ENCODE results near the gene ENTREP3. TPM values are rescaled to one million over a fixed set of nuclear protein-coding genes. Genes with fewer than 3 reads are reported as not detected.
"Not testable (repeated sequence)": the region's sequence is repeated elsewhere in the genome, so short reads cannot be mapped to it uniquely, and the experiment has no call there.

ENTREP3 gene
- polyA plus RNA-seq, 1 donor, result 19.4 TPM

DNA sequence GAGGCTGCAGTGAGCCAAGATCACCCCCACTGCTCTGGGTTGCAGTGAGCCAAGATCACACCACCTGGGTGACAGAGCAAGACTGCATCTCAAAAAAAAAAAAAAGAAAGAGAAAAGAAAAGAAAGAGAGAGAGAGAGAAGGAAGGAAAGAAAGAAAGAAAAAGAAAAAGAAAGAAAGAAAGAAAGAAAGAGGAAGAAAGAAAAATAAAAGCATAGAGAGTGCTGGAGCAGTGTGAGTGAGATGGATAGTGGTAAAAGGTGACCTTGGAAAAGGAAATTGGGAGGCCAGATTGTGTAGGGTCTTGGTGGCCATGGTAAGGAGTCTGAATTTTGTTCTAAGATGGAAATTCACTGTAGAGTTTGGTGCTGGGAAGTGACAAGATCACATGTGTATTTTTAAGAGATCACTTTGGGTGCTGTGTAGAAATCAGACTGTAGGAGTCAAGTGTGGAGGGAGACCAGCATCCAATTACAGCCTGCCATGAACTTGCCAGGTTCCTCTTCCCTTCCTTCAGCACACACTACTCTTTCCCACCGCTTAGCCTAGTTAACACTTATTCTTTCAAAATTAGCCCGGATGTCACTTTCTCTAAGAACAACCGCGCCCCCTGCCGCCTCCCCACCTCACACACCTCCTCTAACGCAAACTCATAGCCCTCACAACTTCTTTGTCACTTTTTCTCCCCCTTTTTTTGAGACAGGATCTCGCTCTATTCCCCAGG is 28.9 kb downstream of the ENTREP3 start:
- peak overlapping the region; percentile 84 for H3K27ac ChIP-seq (ENCODE audit: low read length)
- H3K4me3 ChIP-seq (ENCODE audit: low read length), result peak overlapping the region; percentile 62
- H3K4me1 ChIP-seq (ENCODE audit: control insufficient read depth, insufficient read depth, low read length), result peaks cover 8% of the 10 kb centered on the region
- no peaks in the 10 kb centered on the region for H3K27me3 ChIP-seq (ENCODE audit: control insufficient read depth, insufficient read depth, low read length)
- DNase-seq, result peak in 1 of 2 donors; percentile 71
- H3K9me3 ChIP-seq (ENCODE audit: control insufficient read depth, low read depth, low read length), result no peaks in the 10 kb centered on the region
- 0% methylated on average over 1 of the region's 7 CpGs for WGBS (ENCODE audit: insufficient coverage, low lambda C conversion rate)
- no peaks in the 10 kb centered on the region for H3K36me3 ChIP-seq (ENCODE audit: control insufficient read depth, insufficient read depth, low read length)

DNA sequence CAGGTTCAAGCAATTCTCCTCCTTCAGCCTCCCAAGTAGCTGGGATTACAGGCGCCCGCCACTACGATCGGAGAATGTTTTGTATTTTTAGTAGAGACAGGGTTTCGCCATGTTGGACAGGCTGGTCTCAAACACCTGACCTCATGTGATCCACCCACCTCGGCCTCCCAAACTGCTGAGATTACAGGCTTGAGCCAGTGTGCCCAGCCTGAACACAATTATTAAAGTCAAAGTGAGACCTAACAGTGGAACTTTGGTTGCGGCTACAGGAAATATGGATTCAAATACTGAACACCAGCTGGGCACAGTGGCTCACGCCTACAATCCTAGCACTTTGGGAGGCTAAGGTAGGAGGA is 29.9 kb downstream of the ENTREP3 start:
- not testable (repeated sequence) for H3K36me3 ChIP-seq (ENCODE audit: control insufficient read depth, insufficient read depth, low read length); H3K4me1 ChIP-seq (ENCODE audit: control insufficient read depth, insufficient read depth, low read length)
- no CpG with 5 or more reads among the region's 8 CpGs for WGBS (ENCODE audit: insufficient coverage, low lambda C conversion rate)

DNA sequence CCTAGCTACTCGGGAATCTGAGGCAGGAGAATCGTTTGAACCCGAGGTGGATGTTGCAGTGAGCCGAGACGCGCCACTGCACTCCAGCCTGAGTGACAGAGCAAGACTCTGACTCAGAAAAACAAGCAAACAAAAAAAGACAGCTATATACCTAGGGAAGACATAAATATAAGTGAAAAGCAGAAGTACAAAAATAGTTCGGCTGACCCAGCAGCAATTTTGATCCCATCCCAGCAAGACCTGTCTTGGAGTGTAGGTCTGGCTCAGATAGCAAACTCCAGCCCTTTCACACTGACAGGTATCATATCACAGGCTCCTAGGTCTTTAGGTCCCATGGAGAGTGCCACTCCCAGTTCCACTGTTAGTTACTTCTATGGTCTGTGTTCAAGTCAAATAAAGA is 32.2 kb downstream of the ENTREP3 start:
- H3K4me1 ChIP-seq (ENCODE audit: control insufficient read depth, insufficient read depth, low read length), result peaks cover 5% of the 10 kb centered on the region
- no peaks in the 10 kb centered on the region for H3K27me3 ChIP-seq (ENCODE audit: control insufficient read depth, insufficient read depth, low read length)
- H3K4me3 ChIP-seq (ENCODE audit: low read length), result no peak overlapping the region
- H3K9me3 ChIP-seq (ENCODE audit: control insufficient read depth, low read depth, low read length), result no peaks in the 10 kb centered on the region
- no peaks in the 10 kb centered on the region for H3K36me3 ChIP-seq (ENCODE audit: control insufficient read depth, insufficient read depth, low read length)
- no peak for DNase-seq
- no peak overlapping the region for H3K27ac ChIP-seq (ENCODE audit: low read length)
- WGBS (ENCODE audit: insufficient coverage, low lambda C conversion rate), result 90% methylated on average over 6 of the region's 7 CpGs

More for the DNA sequence above, 29.9 kb downstream of the ENTREP3 start:
- H3K27ac ChIP-seq (ENCODE audit: low read length); H3K4me3 ChIP-seq (ENCODE audit: low read length); H3K9me3 ChIP-seq (ENCODE audit: control insufficient read depth, low read depth, low read length); H3K27me3 ChIP-seq (ENCODE audit: control insufficient read depth, insufficient read depth, low read length); DNase-seq: not testable (repeated sequence)

DNA sequence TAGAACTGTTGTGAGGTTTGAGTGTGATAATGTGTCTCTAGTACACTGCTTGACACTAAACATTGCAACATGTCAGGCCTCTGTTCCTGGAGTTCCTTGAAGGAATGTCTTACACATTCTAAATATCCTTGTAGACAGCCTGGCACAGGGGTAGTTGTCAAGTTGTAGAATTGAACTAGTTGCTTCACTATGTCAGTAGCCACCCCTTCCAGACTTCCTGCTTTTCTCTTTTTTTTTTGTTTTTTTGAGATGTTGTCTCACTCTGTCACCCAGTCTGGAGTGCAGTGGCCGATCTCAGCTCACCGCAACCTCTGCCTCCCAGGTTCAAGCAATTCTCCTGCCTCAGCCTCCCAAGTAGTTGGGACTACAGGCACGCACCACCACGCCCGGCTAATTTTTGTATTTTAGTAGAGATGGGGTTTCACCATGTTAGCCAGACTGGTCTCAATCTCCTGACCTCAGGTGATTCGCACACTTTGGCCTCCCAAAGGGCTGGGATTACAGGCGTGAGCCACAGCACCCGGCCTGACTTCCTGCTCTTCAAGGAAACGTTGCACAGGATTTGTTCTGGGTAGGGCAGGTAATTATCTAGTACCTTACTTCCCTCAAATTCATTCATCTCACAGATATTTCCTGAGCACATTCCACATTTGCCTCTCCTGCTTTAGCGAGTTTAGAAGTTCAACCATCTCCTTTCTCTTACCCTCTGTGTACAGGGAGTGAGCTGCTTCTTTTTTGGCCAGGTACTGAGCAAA is 34.9 kb downstream of the ENTREP3 start:
- no CpG with 5 or more reads among the region's 10 CpGs for WGBS (ENCODE audit: insufficient coverage, low lambda C conversion rate)
- DNase-seq; H3K4me1 ChIP-seq (ENCODE audit: control insufficient read depth, insufficient read depth, low read length); H3K9me3 ChIP-seq (ENCODE audit: control insufficient read depth, low read depth, low read length); H3K27me3 ChIP-seq (ENCODE audit: control insufficient read depth, insufficient read depth, low read length); H3K27ac ChIP-seq (ENCODE audit: low read length); H3K4me3 ChIP-seq (ENCODE audit: low read length): not testable (repeated sequence)
- peaks cover 10% of the 10 kb centered on the region for H3K36me3 ChIP-seq (ENCODE audit: control insufficient read depth, insufficient read depth, low read length)

DNA sequence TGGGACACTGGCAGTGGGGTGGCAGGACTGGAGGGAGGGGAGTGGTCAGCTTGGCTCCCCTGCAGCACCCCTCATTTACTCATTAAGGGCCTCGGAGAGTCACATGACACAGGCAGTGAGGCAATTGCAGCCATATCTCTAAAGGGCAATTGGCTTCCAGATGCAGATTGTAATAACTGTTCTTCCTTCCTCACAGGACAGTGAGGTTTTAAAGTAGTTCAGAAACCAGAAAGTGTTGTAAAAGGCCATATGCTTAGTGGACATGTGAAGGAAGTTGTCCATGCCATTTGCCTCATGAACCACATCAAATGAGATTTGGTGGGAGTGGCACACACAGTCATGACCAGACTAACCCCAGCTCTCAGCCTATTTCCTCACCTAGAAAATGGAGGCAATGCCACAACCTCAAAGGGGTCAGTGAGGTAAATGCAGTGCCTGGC is 35.7 kb downstream of the ENTREP3 start:
- Histone ChIP-seq H3K36me3 (ENCODE audit: control insufficient read depth, insufficient read depth, low read length) (peaks cover 13% of the 10 kb centered on the region), H3K27me3 (ENCODE audit: control insufficient read depth, insufficient read depth, low read length) (no peaks in the 10 kb centered on the region), H3K9me3 (ENCODE audit: control insufficient read depth, low read depth, low read length) (no peaks in the 10 kb centered on the region), H3K27ac (ENCODE audit: low read length) (no peak overlapping the region), H3K4me1 (ENCODE audit: control insufficient read depth, insufficient read depth, low read length) (no peaks in the 10 kb centered on the region), H3K4me3 (ENCODE audit: low read length) (peak overlapping the region; percentile 30)
- peak in 1 of 2 donors; percentile 85 for DNase-seq
- no CpG with 5 or more reads among the region's 1 CpG for whole genome bisulfite sequencing (ENCODE audit: insufficient coverage, low lambda C conversion rate)

DNA sequence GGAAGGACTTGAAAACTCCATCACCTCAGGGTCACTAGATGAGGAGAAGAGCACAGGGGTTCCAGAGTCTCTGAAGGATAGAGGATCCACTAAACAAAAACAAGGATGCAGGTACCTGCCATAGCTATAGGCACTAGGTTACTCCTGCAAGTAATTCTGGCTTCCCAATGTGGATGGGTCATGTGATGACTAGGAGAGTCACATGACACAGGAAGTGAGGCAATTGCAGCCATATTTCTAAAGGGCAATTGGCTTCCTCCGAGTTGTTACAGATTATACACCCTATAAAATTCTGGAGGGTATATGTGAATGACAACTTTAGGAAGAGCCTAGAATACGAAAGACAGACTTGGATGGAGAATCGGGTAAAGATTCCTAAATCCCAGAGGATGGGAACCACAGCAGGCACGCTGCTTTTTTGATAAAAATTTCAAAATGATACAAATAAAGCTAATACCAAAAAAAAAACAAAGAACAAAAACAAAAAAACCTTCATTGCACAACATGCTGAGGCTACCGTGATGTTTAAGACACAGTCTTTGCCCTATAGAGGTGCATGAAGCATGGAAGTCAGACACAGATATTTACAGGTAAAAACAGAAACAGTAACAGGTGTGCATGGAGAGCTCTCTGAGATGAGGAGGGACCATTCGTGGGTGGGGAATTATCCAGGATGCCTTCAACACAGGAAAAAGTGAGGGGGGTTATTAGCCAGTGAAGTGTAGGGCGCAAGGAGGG is 36.3 kb downstream of the ENTREP3 start:
- no peaks in the 10 kb centered on the region for H3K27me3 ChIP-seq (ENCODE audit: control insufficient read depth, insufficient read depth, low read length)
- no peaks in the 10 kb centered on the region for H3K9me3 ChIP-seq (ENCODE audit: control insufficient read depth, low read depth, low read length)
- H3K27ac ChIP-seq (ENCODE audit: low read length), result no peak overlapping the region
- no peaks in the 10 kb centered on the region for H3K4me1 ChIP-seq (ENCODE audit: control insufficient read depth, insufficient read depth, low read length)
- DNase-seq, result peak; percentile 60 to 80
- 28% methylated on average over 3 of the region's 7 CpGs for WGBS (ENCODE audit: insufficient coverage, low lambda C conversion rate)
- peaks cover 13% of the 10 kb centered on the region for H3K36me3 ChIP-seq (ENCODE audit: control insufficient read depth, insufficient read depth, low read length)
- peak overlapping the region; percentile 30 for H3K4me3 ChIP-seq (ENCODE audit: low read length)

DNA sequence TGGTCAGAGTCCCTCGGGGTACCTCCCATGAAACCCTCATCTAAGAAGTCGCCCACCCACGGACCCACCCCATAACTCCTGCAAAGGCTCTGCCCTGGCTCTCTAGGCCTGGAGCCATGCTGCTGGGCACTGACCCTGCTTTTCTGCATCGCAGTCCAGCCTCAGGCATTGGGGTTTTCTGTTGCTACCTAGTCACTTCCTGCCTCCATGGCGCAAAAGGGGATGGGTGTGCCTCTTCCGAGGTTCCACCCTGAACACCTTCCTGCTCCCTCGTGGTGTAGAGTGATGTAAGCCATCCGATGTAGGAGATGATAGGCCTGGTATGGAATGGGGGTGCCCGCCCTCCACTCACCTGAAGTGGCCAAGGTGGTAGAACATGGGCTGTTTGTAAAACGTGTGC is 40.6 kb downstream of the ENTREP3 start:
- H3K9me3 ChIP-seq (ENCODE audit: control insufficient read depth, low read depth, low read length); H3K27me3 ChIP-seq (ENCODE audit: control insufficient read depth, insufficient read depth, low read length); DNase-seq; H3K4me3 ChIP-seq (ENCODE audit: low read length); H3K27ac ChIP-seq (ENCODE audit: low read length); H3K4me1 ChIP-seq (ENCODE audit: control insufficient read depth, insufficient read depth, low read length): not testable (repeated sequence)
- no CpG with 5 or more reads among the region's 10 CpGs for WGBS (ENCODE audit: insufficient coverage, low lambda C conversion rate)
- peaks cover 18% of the 10 kb centered on the region for H3K36me3 ChIP-seq (ENCODE audit: control insufficient read depth, insufficient read depth, low read length)

DNA sequence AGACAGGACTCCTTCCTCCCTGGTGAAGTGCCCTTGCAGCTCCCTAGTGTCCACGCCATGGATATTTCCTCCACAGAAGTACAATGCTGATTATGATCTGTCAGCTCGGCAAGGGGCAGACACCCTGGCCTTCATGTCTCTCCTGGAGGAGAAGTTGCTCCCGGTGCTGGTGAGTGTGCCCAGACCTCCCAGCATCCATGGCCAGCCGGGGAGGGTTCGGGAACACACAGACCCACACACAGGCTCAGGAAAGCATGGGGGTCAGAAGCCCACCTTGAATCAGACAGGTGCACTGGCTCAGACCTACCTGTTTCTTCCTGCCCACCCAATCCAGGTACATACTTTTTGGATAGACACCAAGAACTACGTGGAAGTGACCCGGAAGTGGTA is 43.2 kb downstream of the ENTREP3 start:
- H3K9me3 ChIP-seq (ENCODE audit: control insufficient read depth, low read depth, low read length); DNase-seq; H3K4me3 ChIP-seq (ENCODE audit: low read length); H3K27me3 ChIP-seq (ENCODE audit: control insufficient read depth, insufficient read depth, low read length); H3K27ac ChIP-seq (ENCODE audit: low read length): not testable (repeated sequence)
- H3K36me3 ChIP-seq (ENCODE audit: control insufficient read depth, insufficient read depth, low read length), result peaks cover 15% of the 10 kb centered on the region
- WGBS (ENCODE audit: insufficient coverage, low lambda C conversion rate), result no CpG with 5 or more reads among the region's 7 CpGs
- peaks cover 20% of the 10 kb centered on the region for H3K4me1 ChIP-seq (ENCODE audit: control insufficient read depth, insufficient read depth, low read length)

DNA sequence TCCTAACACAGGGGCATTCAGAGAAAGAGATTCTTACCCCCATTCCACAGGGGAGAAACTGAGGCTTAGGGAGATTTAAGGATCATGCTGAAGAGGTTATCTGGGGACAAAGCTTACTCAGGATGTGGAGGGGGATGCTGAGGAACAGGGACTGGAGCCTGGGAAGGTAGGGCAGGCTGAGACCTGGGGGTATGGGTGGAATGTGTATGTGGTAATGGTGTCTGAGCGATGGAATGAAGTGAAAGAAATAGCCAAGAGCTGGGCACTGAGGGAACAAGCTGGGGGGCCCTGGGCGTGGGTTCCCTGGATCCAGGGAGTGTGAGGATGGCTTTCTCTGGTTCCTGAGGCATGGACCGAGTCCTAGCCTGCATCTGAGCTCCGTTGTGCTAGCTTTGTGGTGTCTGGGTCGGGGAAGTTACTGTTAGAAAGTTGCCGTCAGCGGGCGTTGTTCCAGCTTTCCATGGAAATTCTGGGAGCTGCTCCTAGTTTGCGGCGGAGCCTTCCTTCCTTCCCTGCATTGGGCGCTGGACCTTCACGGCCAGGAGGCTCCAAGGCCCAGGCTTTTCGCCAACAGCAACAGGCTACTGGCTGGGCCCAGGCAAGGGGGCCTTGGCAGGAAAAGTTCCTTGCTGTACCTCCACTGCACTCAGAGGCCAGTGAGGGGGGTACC is 43.8 kb downstream of the ENTREP3 start:
- not testable (repeated sequence) for H3K27ac ChIP-seq (ENCODE audit: low read length); H3K9me3 ChIP-seq (ENCODE audit: control insufficient read depth, low read depth, low read length); H3K27me3 ChIP-seq (ENCODE audit: control insufficient read depth, insufficient read depth, low read length); DNase-seq; H3K4me3 ChIP-seq (ENCODE audit: low read length)
- H3K36me3 ChIP-seq (ENCODE audit: control insufficient read depth, insufficient read depth, low read length), result peaks cover 15% of the 10 kb centered on the region
- H3K4me1 ChIP-seq (ENCODE audit: control insufficient read depth, insufficient read depth, low read length), result peaks cover 25% of the 10 kb centered on the region
- WGBS (ENCODE audit: insufficient coverage, low lambda C conversion rate), result no CpG with 5 or more reads among the region's 13 CpGs

Measured in large intestine (tissue), 3 donors.